Fibroblast of the conjunctiva (primary cell): ENCODE results near the gene INPPL1.

Experiments used
- DNase-seq: peaks from one replicate; pipeline ENCODE4 v3.0.0-alpha.2; 2010; ENCODE audit warnings: low read depth

The INPPL1 gene

DNA sequence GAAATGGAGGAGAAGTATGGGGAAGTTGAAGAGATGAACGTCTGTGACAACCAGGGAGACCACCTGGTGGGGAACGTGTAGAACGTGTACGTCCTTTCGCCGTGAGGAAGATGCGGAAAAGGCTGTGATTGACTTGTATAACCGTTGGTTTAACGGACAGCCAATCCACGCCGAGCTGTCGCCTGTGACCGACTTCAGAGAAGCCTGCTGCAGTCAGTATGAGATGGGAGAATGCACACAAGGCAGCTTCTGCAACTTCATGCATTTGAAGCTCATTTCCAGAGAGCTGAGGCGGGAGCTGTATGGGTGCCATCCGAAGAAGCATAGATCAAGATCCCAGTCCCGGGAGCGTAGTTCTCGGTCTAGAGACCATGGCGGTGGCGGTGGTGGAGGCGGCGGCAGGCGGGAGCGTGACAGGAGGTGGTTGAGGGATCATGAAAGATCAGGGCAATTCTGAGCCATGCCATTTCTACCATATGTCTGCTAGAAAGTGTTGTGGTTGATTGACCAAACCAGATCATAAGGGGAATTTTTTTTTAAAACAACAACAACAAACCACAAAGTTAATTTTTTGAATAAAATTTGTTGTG is 56.3 kb downstream of the INPPL1 start:
- DNase-seq = no peak

DNA sequence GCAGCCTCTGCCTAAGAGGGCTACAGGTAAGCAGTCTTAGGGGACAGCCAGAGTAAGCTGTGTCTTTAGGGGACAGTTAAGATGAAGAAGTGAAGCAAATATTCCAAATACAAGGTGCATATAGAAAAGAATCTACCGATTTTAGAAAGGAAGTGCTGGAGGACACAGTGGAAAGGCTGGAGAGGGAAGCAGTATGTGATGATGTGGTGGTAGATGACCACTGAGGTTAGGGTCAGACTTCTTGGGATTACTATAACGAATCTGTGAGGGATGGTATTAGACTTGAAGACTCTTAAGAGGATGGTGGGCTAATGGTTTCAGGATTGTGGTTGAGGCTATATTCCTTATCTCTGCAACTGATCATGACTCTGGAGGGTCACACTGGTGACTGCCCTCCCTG is 59.4 kb downstream of the INPPL1 start:
- no peak for DNase-seq

DNA sequence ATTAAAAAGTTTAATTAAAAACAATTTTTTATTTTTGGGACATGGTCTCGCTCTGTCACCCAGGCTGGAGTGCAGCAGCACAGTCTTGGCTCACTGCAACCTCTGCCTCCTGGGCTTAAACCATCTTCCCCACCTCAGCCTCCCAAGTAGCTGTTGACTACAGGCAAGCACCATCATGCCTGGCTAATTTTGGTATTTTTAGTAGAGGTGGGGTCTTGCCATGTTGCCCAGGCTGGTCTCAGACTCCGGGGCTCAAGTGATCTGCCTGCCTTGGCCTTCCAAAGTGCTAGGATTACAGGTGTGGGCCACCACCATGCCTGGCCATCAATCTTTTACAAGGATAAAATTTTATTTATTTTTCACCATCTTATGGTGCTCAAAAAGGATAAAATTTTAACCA is 62.7 kb downstream of the INPPL1 start:
- DNase-seq = no peak
